Transverse colon (tissue), 4 donors: Measurements from ENCODE around the gene NBEAL1. TPM values are rescaled to one million over a fixed set of nuclear protein-coding genes. Genes with fewer than 3 reads are reported as not detected.

Experiments
- DNase-seq: peaks from one replicate; pipeline ENCODE4 v3.0.0-alpha.2; 2019
- H3K27ac ChIP-seq, 4 donors: fragments of 200-600 bp; sonication (generic); 2 replicates each; pipeline ENCODE4 v1.5.1; 2016 to 2018; ENCODE audit warnings: inconsistent platforms in 4 of 4
- H3K27me3 ChIP-seq: fragments of 200-600 bp; sonication (generic); 2 replicates; pipeline ENCODE4 v1.5.1; 2017; ENCODE audit warnings: inconsistent platforms
- H3K36me3 ChIP-seq, 4 donors: fragments of 200-600 bp; sonication (generic); 2 replicates each; pipeline ENCODE4 v1.5.1; 2017 to 2019; ENCODE audit warnings: inconsistent platforms in 4 of 4
- H3K4me1 ChIP-seq, 4 donors: fragments of 200-600 bp; sonication (generic); 2 replicates each; pipeline ENCODE4 v1.5.1; 2017 to 2020; ENCODE audit warnings: inconsistent platforms in 4 of 4
- H3K4me3 ChIP-seq, 4 donors: fragments of 200-600 bp; sonication (generic); 1 replicate in 1 of 4; 2 replicates in 3 of 4; pipeline versions ENCODE4 v1.5.1 to v1.6.1; 2017 to 2019; ENCODE audit warnings: inconsistent platforms in 4 of 4
- H3K9me3 ChIP-seq, 2 donors: fragments of 200-600 bp; sonication (generic); 2 replicates each; pipeline ENCODE4 v1.5.1; 2017 to 2019; ENCODE audit warnings: inconsistent platforms in 2 of 2
- CTCF ChIP-seq, 5 experiments: fragments of 200-600 bp in 3 of 5; fragments of 450-650 bp in 2 of 5; sonication (generic) in 3 of 5; IDR thresholded peaks; 1 replicate in 2 of 5; 2 replicates in 3 of 5; pipeline ENCODE4 v1.5.1; 2016 to 2017; ENCODE audit warnings: antibody characterized with exemption in 5 of 5, inconsistent platforms in 3 of 5, mild to moderate bottlenecking in 2 of 5, moderate library complexity in 1 of 5
- EP300 ChIP-seq: sonication (generic); formaldehyde crosslinking; IDR thresholded peaks from one replicate; pipeline ENCODE4 v1.6.1; 2017; ENCODE audit warnings: antibody characterized with exemption, low read depth
- POLR2A ChIP-seq: fragments of 450-650 bp; IDR thresholded peaks from one replicate; pipeline ENCODE4 v1.6.1; 2016; ENCODE audit warnings: antibody characterized with exemption, mild to moderate bottlenecking, moderate library complexity
- POLR2AphosphoS5 ChIP-seq, 3 donors: sonication (generic); formaldehyde crosslinking; IDR thresholded peaks; one replicate each; pipeline ENCODE4 v1.6.1; 2016; ENCODE audit warnings: antibody characterized with exemption in 3 of 3
- WGBS, 2 donors: methylation state at CpG; one replicate each; pipeline ENCODE4 v1.1.5; 2018; ENCODE audit warnings: low coverage in 1 of 2; 5-methylcytosine and 5-hydroxymethylcytosine counted together
- in situ Hi-C, 4 donors: fragments of 200-750 bp; cut with MboI; loops; one replicate each; pipeline versions ENCODE4 v1.15.0 to v1.15.1; 2017; ENCODE audit warnings: low sequenced_read_pairs in 3 of 4, low pct_ligation_motif_present in 1 of 4, low pct_unique_long_range_greater_than_20kb in 1 of 4
- intact Hi-C: fragments of 100-400 bp; cut with DNase I; formaldehyde crosslinking; loops from one replicate; pipeline ENCODE4 v1.15.1; 2023; ENCODE audit warnings: low total_unique reads
- total RNA-seq, 4 donors: library from RNA; depleted of rRNA; stranded (reverse); fragments of >200 nt; gene quantifications; one replicate each; pipeline ENCODE4 v1.1.0, GENCODE V29; 2016

The NBEAL1 gene
- total RNA-seq, 4 donors from 2014 or later, result 59.1 to 287 (median 154) TPM

DNA sequence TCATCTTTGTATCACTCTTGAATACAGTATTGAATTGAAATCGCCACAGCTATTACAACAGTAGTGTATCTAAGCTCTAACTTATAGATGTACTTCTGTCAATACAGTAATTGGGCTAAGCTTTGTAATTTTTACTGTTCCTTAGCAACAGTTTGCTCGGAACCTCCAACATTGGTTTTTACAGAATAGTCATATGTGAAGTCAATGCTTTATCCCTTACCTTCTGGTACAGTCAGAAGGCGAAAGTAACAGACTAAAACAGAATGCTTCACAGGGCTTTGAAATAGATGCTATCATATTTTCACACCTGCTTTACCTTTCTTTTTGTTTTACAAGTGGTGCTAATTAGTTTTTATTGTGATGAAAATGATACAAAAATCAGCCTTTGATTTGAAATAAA is 177.3 kb downstream of the NBEAL1 start:
- Histone ChIP-seq H3K4me3 (no peak overlapping the region), H3K27ac (no peak overlapping the region), H3K27me3 (no peaks in the 10 kb centered on the region), H3K36me3 (peaks cover 0 to 44% (median 8%) of the 10 kb centered on the region in 4 donors), H3K9me3 (no peaks in the 10 kb centered on the region), H3K4me1 (no peaks in the 10 kb centered on the region)
- intact Hi-C loops, result no loop called here
- in situ Hi-C loops, result no loop called here
- TF ChIP-seq POLR2A (no peak), POLR2AphosphoS5 (IDR thresholded peaks at IDR 0.05) (no peak), CTCF (IDR thresholded peaks at IDR 0.05) (no peak), EP300 (no peak)
- WGBS, 2 donors, result 88 to 93% methylated on average over 3 of the region's 3 CpGs
- no peak for DNase-seq

DNA sequence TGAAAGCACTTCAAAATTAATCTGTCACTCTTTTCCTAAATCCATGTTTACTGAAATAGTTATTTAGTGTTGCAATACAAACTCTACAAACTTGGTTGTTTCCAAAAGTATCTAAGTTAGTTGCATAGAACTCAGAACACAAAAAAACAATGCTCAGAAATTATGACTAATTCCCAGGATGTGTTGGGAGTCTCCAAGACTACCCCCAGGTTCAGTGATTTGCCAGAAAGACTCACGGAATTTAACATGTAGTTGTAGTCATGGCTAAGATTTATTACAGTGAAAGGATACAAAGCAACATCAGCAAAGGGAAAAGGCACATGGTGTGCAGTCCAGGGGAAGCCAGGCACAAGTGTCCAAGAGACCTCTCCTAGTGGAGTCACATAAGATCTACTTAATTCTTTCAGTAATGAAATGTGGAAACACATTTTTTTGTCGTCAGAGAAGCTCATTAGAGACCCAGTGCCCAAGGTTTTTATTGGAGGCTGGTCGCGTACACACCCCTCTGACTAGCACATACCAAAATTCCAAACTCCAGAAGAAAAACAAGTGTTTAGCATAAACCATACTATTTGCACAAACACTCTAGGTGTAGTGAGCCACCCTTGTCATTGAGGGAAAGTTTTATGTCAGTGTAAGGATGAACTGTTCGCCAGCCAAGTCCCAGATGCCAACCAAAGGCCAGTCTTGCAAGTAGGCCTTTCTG is 180.8 kb downstream of the NBEAL1 start:
- Histone ChIP-seq H3K4me3 (no peak overlapping the region), H3K36me3 (peaks cover 0 to 43% (median 8%) of the 10 kb centered on the region in 4 donors), H3K27ac (no peak overlapping the region), H3K4me1 (no peaks in the 10 kb centered on the region), H3K9me3 (no peaks in the 10 kb centered on the region), H3K27me3 (no peaks in the 10 kb centered on the region)
- TF ChIP-seq POLR2AphosphoS5 (IDR thresholded peaks at IDR 0.05) (no peak), EP300 (no peak), POLR2A (no peak), CTCF (IDR thresholded peaks at IDR 0.05) (no peak)
- intact Hi-C loops (no loop called here), in situ Hi-C loops (no loop called here)
- WGBS, 2 donors, result 90 to 92% methylated on average over 5 of the region's 5 CpGs
- no peak for DNase-seq

DNA sequence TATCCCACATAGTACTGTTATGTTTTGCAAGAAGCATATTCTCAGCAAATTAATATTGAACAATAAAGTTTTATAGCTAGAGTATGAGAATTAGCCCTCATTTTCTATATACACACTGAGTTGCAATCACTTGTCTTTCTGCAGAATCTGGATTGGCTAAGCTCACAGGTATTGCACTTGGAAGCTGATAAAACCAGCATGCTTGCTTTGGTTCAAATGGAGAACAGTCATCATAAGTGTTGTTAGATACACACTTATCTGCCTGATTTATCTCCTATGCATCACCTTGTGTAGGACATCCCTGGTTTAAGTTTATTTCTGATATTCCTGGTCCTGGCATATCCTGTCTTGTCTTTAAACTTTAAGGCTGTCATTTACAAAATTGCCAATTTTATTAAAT is 186.2 kb downstream of the NBEAL1 start:
- intact Hi-C loops (no loop called here), in situ Hi-C loops (no loop called here)
- peaks cover 0 to 38% (median 7%) of the 10 kb centered on the region in 4 donors for H3K36me3 ChIP-seq
- no peak overlapping the region for H3K27ac ChIP-seq
- TF ChIP-seq CTCF (IDR thresholded peaks at IDR 0.05) (no peak), EP300 (no peak), POLR2AphosphoS5 (IDR thresholded peaks at IDR 0.05) (no peak)
- DNase-seq, result no peak
- no peak overlapping the region for H3K4me3 ChIP-seq
- H3K4me1 ChIP-seq, result no peaks in the 10 kb centered on the region
- H3K27me3 ChIP-seq, result no peaks in the 10 kb centered on the region
- H3K9me3 ChIP-seq, result no peaks in the 10 kb centered on the region

DNA sequence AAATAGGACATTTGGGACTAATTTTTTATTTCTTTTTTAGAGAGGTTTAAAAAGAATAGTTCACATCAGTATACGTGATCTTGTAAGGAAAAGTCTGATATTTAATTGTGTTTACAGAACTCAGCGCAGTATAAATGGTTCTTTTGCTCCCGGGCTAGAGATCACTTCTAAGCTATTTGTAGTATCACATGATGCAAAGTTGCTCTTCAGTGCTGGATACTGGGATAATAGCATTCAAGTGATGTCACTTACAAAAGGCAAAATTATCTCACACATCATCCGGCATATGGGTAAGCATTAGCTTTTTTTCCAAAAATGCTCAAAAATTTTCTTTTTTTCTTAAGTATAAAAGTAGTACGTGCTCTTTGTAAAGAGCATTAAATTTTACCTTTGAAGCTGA is 186.8 kb downstream of the NBEAL1 start:
- TF ChIP-seq POLR2A, result no peak
- TF ChIP-seq CTCF (IDR thresholded peaks at IDR 0.05), result no peak
- TF ChIP-seq POLR2AphosphoS5 (IDR thresholded peaks at IDR 0.05), result no peak
- no peak for TF ChIP-seq EP300
- in situ Hi-C loops (no loop called here), intact Hi-C loops (no loop called here)
- WGBS, 2 donors, result 85 to 91% methylated on average over 5 of the region's 5 CpGs
- Histone ChIP-seq H3K4me1 (no peaks in the 10 kb centered on the region), H3K36me3 (peaks cover 0 to 39% (median 7%) of the 10 kb centered on the region in 4 donors), H3K27ac (no peak overlapping the region), H3K27me3 (no peaks in the 10 kb centered on the region), H3K4me3 (no peak overlapping the region), H3K9me3 (no peaks in the 10 kb centered on the region)
- DNase-seq, result no peak
